B cell (primary cell): Measurements from ENCODE around the gene ALDOB. TPM values are rescaled to one million over a fixed set of nuclear protein-coding genes. Genes with fewer than 3 reads are reported as not detected.

ENCODE experiments used
- ATAC-seq: fragments of 200-7000 bp; cut with Tn5 transposase; one replicate; pipeline ENCODE4 v1.10.0; 2021; ENCODE audit warnings: low read depth, mild to moderate bottlenecking, moderate number of reproducible peaks, moderate library complexity
- CTCF ChIA-PET: fragments of 350-600 bp; sonication (Branson Sonifier 250); formaldehyde crosslinking; loops from one replicate; lab custom pipeline; 2021; ENCODE audit warnings: antibody characterized with exemption, inconsistent platforms; lab: Charles Lee
- POLR2A ChIA-PET: fragments of 350-600 bp; sonication (Branson Sonifier 250); formaldehyde crosslinking; loops from one replicate; lab custom pipeline; 2021; ENCODE audit warnings: antibody characterized with exemption; lab: Charles Lee
- DNase-seq: peaks from one replicate; pipeline ENCODE4 v3.0.0; 2013
- H2AFZ ChIP-seq: 2 replicates; pipeline ENCODE4 v1.6.1; 2012; ENCODE audit warnings: mild to moderate bottlenecking, low read depth, low read length; ENCODE audit not compliant: insufficient read depth, poor library complexity, severe bottlenecking
- H3K27ac ChIP-seq, 2 donors: 1 replicate in 1 of 2; 2 replicates in 1 of 2; pipeline ENCODE4 v1.5.1; 2012 to 2013; ENCODE audit warnings: low read length in 2 of 2, mild to moderate bottlenecking in 2 of 2, moderate library complexity in 1 of 2
- H3K27me3 ChIP-seq, 4 experiments: fragments of 200-600 bp in 1 of 4; sonication (generic) in 1 of 4; replicated peaks in 1 of 4; 1 replicate in 2 of 4; 2 replicates in 2 of 4; pipeline versions ENCODE4 v1.6.1 to v1.7.0; 2013 to 2016; ENCODE audit warnings: low read length in 3 of 4, mild to moderate bottlenecking in 2 of 4, mixed read lengths in 1 of 4, moderate library complexity in 1 of 4; ENCODE audit not compliant: insufficient read depth in 4 of 4, control insufficient read depth in 3 of 4; ENCODE audit errors: control extremely low read depth in 1 of 4
- H3K36me3 ChIP-seq, 2 experiments: replicated peaks in 1 of 2; 1 replicate in 1 of 2; 2 replicates in 1 of 2; pipeline versions ENCODE4 v1.6.1 to v1.7.1; 2013; ENCODE audit warnings: low read length in 1 of 2; ENCODE audit not compliant: insufficient read depth in 2 of 2, control insufficient read depth in 1 of 2; ENCODE audit errors: control extremely low read depth in 1 of 2, extremely low read depth in 1 of 2
- H3K4me1 ChIP-seq, 2 donors: fragments of 200-600 bp in 1 of 2; sonication (generic) in 1 of 2; 1 replicate in 1 of 2; 2 replicates in 1 of 2; pipeline versions ENCODE4 v1.5.1 to v1.6.1; 2013 to 2017; ENCODE audit warnings: low read length in 2 of 2; ENCODE audit not compliant: control insufficient read depth in 2 of 2, insufficient read depth in 2 of 2
- H3K4me2 ChIP-seq: replicated peaks from 2 replicates; pipeline ENCODE3; 2012; ENCODE audit warnings: mild to moderate bottlenecking, low read depth, low read length; ENCODE audit not compliant: poor library complexity, severe bottlenecking
- H3K4me3 ChIP-seq, 5 experiments: fragments of 200-600 bp in 1 of 5; sonication (generic) in 1 of 5; 1 replicate in 3 of 5; 2 replicates in 2 of 5; pipeline versions ENCODE4 v1.5.1 to v1.7.0; 2011 to 2016; ENCODE audit warnings: low read length in 4 of 5, mild to moderate bottlenecking in 4 of 5, low read depth in 2 of 5, control low read depth in 1 of 5, moderate library complexity in 1 of 5; ENCODE audit not compliant: insufficient read depth in 1 of 5; ENCODE audit errors: control extremely low read depth in 1 of 5, extremely low read depth in 1 of 5
- H3K79me2 ChIP-seq: fragments of 200-600 bp; sonication (generic); one replicate; pipeline ENCODE4 v1.6.0; 2016; ENCODE audit warnings: low read length; ENCODE audit not compliant: control insufficient read depth, insufficient read depth
- H3K9ac ChIP-seq: fragments of 200-600 bp; sonication (generic); 2 replicates; pipeline ENCODE4 v1.6.1; 2017; ENCODE audit warnings: mild to moderate bottlenecking, low read length, moderate library complexity
- H3K9me3 ChIP-seq, 3 donors: one replicate each; pipeline versions ENCODE4 v1.6.1 to v1.7.1; 2013; ENCODE audit warnings: low read length in 2 of 3; ENCODE audit not compliant: control insufficient read depth in 2 of 3, insufficient read depth in 1 of 3; ENCODE audit errors: control extremely low read depth in 1 of 3
- H4K20me1 ChIP-seq: 2 replicates; pipeline ENCODE4 v1.6.0; 2012; ENCODE audit warnings: mild to moderate bottlenecking, low read length; ENCODE audit not compliant: insufficient read depth, control insufficient read depth, poor library complexity, severe bottlenecking
- H3K27ac Mint-ChIP-seq: one replicate; pipeline ENCODE4 v1.8.0; 2021; ENCODE audit warnings: mixed read lengths
- H3K27me3 Mint-ChIP-seq: one replicate; pipeline ENCODE4 v1.8.0; 2021; ENCODE audit warnings: mixed read lengths
- H3K4me1 Mint-ChIP-seq: one replicate; pipeline ENCODE4 v1.8.0; 2021; ENCODE audit warnings: mixed read lengths
- H3K4me3 Mint-ChIP-seq: one replicate; pipeline ENCODE4 v1.8.0; 2021; ENCODE audit warnings: mixed read lengths
- H3K9me3 Mint-ChIP-seq: one replicate; pipeline ENCODE4 v1.8.0; 2022; ENCODE audit warnings: mixed read lengths; ENCODE audit not compliant: insufficient read depth
- EZH2 ChIP-seq: IDR thresholded peaks from 2 replicates; pipeline ENCODE4 v1.6.1; 2012; ENCODE audit warnings: borderline replicate concordance, low read depth, mild to moderate bottlenecking, moderate library complexity, low read length; ENCODE audit not compliant: insufficient read depth, poor library complexity, severe bottlenecking
- WGBS: methylation state at CpG from one replicate; pipeline ENCODE4 v1.1.5; 2013; ENCODE audit warnings: missing lambda C conversion rate; ENCODE audit not compliant: insufficient coverage; 5-methylcytosine and 5-hydroxymethylcytosine counted together
- intact Hi-C: fragments of 100-400 bp; cut with micrococcal nuclease; formaldehyde crosslinking; loops from one replicate; pipeline ENCODE4 v1.10.0; 2022
- polyA plus RNA-seq: library from polyadenylated mRNA; depleted of rRNA; stranded (reverse); fragments of >200 nt; gene quantifications from 2 replicates; pipeline ENCODE4 v1.2.3, GENCODE V29; 2012
- total RNA-seq, 2 donors: library from RNA; stranded (reverse); fragments of 120-200 nt in 1 of 2; gene quantifications; 1 replicate in 1 of 2; 2 replicates in 1 of 2; pipeline versions ENCODE4 v1.2.3 to v1.2.4, GENCODE V29; 2013 to 2022
- TF ChIP-seq, protein P1 (sequence below): fragments of 200-600 bp; IDR thresholded peaks from one replicate; pipeline ENCODE4 v1.8.0; 2022; ENCODE audit warnings: antibody characterized with exemption, mild to moderate bottlenecking

Gene ALDOB
- total and polyA plus RNA-seq, 2 donors (not counting 1 experiment from before 2014, with no cell fraction given) = not detected

DNA sequence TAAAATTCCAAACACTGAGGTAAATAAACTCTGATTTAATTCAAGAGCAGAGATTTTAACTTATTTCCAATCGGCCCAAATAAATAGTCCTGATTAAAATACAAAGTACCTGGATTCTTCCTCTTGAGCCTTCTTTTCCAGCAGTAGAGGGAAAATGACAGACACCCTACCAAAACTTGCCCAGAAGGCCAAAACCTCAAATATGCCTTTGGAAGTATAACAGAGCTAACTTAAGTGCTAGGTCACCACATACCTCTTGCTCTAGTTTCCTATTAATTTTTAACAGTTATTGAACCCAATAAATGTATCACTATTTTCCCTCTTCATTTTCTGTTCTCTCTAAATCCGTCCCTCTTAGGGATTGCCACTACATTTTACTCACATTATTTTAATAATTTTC lies 52.2 kb downstream of the ALDOB start:
- no peak overlapping the region for H2AFZ ChIP-seq
- H4K20me1 ChIP-seq = no peaks in the 10 kb centered on the region
- Mint-ChIP-seq H3K9me3 (peaks cover 9% of the 10 kb centered on the region), H3K27ac (no peak overlapping the region), H3K4me3 (no peak overlapping the region), H3K4me1 (peaks cover 2% of the 10 kb centered on the region), H3K27me3 (peaks cover 9% of the 10 kb centered on the region)
- no peak overlapping the region for H3K27ac ChIP-seq
- H3K27me3 ChIP-seq = no peaks in the 10 kb centered on the region
- POLR2A ChIA-PET = no interaction called here
- ATAC-seq (no peak), DNase-seq (no peak)
- H3K4me3 ChIP-seq = no peak overlapping the region
- no peak overlapping the region for H3K4me2 ChIP-seq
- WGBS = 100% methylated on average over 1 of the region's 2 CpGs
- H3K36me3 ChIP-seq = peaks cover 0 to under 1% of the 10 kb centered on the region in 2 experiments
- peaks cover 0 to 6% (median 0%) of the 10 kb centered on the region in 3 donors for H3K9me3 ChIP-seq
- CTCF ChIA-PET = interaction anchor here (2.2 kb wide), 1 partner anchor 10 kb away, joined by 6 read pairs; no protein-coding TSS in a partner anchor
- no peak for TF ChIP-seq EZH2
- TF ChIP-seq, protein P1, sequence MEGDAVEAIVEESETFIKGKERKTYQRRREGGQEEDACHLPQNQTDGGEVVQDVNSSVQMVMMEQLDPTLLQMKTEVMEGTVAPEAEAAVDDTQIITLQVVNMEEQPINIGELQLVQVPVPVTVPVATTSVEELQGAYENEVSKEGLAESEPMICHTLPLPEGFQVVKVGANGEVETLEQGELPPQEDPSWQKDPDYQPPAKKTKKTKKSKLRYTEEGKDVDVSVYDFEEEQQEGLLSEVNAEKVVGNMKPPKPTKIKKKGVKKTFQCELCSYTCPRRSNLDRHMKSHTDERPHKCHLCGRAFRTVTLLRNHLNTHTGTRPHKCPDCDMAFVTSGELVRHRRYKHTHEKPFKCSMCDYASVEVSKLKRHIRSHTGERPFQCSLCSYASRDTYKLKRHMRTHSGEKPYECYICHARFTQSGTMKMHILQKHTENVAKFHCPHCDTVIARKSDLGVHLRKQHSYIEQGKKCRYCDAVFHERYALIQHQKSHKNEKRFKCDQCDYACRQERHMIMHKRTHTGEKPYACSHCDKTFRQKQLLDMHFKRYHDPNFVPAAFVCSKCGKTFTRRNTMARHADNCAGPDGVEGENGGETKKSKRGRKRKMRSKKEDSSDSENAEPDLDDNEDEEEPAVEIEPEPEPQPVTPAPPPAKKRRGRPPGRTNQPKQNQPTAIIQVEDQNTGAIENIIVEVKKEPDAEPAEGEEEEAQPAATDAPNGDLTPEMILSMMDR = no peak
- H3K79me2 ChIP-seq = no peaks in the 10 kb centered on the region
- no peaks in the 10 kb centered on the region for H3K4me1 ChIP-seq
- intact Hi-C loops = no loop called here
- H3K9ac ChIP-seq = no peak overlapping the region

DNA sequence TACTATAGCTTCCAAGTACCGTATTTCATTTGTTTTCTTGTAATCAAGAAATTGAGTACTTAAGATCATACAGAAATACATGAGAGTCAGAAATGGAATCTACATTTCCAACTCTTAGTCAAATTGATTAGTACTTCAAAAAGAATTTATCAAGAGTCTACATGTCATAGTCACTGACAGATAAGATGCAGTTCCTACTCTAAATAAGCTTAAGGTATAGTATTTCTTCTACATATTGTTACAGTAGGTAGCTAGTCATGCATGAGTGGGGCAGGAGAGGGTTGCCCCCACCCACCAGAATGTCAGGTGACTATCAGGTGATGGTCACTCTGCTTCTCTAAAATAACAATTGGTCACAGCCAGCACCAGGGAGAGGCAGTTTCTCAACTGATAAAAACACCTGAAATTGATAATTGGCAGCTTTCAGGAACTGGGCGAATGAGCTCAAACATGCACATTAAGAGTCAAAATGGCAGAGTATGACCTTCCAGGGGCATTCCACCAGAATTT lies 53.7 kb downstream of the ALDOB start:
- Mint-ChIP-seq H3K27ac (no peak overlapping the region), H3K27me3 (peaks cover 16% of the 10 kb centered on the region), H3K4me3 (no peak overlapping the region), H3K4me1 (no peaks in the 10 kb centered on the region), H3K9me3 (peaks cover 9% of the 10 kb centered on the region)
- Histone ChIP-seq H3K27ac (no peak overlapping the region), H3K9ac (no peak overlapping the region), H3K79me2 (no peaks in the 10 kb centered on the region), H4K20me1 (no peaks in the 10 kb centered on the region), H3K9me3 (peaks cover 0 to 6% (median 0%) of the 10 kb centered on the region in 3 donors), H2AFZ (no peak overlapping the region), H3K4me2 (no peak overlapping the region), H3K27me3 (no peaks in the 10 kb centered on the region), H3K36me3 (no peaks in the 10 kb centered on the region), H3K4me3 (no peak overlapping the region), H3K4me1 (no peaks in the 10 kb centered on the region)
- ChIA-PET CTCF (no interaction called here), POLR2A (no interaction called here)
- WGBS = no CpG with 5 or more reads among the region's 2 CpGs
- no peak for DNase-seq
- TF ChIP-seq EZH2 = no peak
- TF ChIP-seq, protein P1 = no peak
- intact Hi-C loops = no loop called here
- ATAC-seq = no peak
